ENCODE results near the gene HOXA2. TPM values are rescaled to one million over a fixed set of nuclear protein-coding genes. Genes with fewer than 3 reads are reported as not detected.
A peak's percentile ranks its signal among the peaks of the same experiment; 100 is the strongest.

The HOXA2 gene
- total and polyA plus RNA-seq, 12 donors, result 0.41 to 5.7 (median 1.2) TPM; not detected in 1

DNA sequence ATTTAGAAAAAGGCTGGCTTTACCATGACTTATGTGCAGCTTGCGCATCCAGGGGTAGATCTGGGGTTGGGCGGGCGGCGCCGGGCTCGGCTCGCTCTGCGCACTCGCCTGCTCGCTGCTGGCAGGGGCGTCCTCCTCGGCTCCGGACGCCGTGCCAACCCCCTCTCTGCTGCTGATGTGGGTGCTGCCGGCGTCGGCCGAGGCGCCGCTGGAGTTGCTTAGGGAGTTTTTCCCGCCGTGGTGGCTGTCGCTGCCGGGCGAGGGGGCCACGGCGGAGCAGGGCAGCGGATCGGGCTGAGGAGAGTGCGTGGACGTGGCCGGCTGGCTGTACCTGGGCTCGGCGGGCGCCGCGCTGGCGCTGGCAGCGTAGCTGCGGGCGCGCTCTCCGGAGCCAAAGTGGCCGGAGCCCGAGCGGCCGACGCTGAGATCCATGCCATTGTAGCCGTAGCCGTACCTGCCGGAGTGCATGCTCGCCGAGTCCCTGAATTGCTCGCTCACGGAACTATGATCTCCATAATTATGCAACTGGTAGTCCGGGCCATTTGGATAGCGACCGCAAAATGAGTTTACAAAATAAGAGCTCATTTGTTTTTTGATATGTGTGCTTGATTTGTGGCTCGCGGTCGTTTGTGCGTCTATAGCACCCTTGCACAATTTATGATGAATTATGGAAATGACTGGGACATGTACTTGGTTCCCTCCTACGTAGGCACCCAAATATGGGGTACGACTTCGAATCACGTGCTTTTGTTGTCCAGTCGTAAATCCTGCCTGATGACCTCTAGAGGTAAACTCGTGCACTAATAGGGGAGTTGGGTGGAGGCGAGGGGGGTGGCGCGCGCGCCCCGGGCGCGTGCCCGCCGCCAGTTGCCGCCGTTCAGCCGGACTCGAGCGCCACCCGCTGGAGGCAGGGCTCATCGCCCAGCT lies 40.8 kb upstream of the HOXA2 start, which contains the start of gene HOXA5:
Gene HOXA5, minus strand, starts transcription at position 659 of the 927 bp plus-strand sequence. Its CDS starts 74 bp downstream, at position 585.
- peak; percentile 90 to 96 (median 93) for DNase-seq
- Histone ChIP-seq H3K36me3 (replicated peaks in 1 of 2) (peaks cover 0 to 12% of the 10 kb centered on the region in 2 donors), H3K27ac (peak within 1 kb of the TSS; percentile 94 to 99 (median 99)), H3K27me3 (no peaks in the 10 kb centered on the region), H3K9me3 (replicated peaks in 1 of 3) (no peaks in the 10 kb centered on the region), H3K4me1 (replicated peaks in 1 of 2) (peaks cover 14 to 21% of the 10 kb centered on the region in 2 donors), H3K4me3 (peak within 1 kb of the TSS; percentile 66 to 91 (median 76))
- intact Hi-C loops (cut with DNase I), result loop anchor here (5.0 kb wide), 1 partner anchor 286 kb away; no protein-coding TSS in a partner anchor
- WGBS, 4 donors, result 10 to 42% (median 22%) methylated on average over 39 to 86 of the region's 86 CpGs
- TF ChIP-seq, protein P1, sequence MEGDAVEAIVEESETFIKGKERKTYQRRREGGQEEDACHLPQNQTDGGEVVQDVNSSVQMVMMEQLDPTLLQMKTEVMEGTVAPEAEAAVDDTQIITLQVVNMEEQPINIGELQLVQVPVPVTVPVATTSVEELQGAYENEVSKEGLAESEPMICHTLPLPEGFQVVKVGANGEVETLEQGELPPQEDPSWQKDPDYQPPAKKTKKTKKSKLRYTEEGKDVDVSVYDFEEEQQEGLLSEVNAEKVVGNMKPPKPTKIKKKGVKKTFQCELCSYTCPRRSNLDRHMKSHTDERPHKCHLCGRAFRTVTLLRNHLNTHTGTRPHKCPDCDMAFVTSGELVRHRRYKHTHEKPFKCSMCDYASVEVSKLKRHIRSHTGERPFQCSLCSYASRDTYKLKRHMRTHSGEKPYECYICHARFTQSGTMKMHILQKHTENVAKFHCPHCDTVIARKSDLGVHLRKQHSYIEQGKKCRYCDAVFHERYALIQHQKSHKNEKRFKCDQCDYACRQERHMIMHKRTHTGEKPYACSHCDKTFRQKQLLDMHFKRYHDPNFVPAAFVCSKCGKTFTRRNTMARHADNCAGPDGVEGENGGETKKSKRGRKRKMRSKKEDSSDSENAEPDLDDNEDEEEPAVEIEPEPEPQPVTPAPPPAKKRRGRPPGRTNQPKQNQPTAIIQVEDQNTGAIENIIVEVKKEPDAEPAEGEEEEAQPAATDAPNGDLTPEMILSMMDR (IDR thresholded peaks at IDR 0.05), result peak; percentile 71 to 96 (median 90)
- TF ChIP-seq POLR2A (IDR thresholded peaks at IDR 0.05), result peak; percentile 72 to 95

DNA sequence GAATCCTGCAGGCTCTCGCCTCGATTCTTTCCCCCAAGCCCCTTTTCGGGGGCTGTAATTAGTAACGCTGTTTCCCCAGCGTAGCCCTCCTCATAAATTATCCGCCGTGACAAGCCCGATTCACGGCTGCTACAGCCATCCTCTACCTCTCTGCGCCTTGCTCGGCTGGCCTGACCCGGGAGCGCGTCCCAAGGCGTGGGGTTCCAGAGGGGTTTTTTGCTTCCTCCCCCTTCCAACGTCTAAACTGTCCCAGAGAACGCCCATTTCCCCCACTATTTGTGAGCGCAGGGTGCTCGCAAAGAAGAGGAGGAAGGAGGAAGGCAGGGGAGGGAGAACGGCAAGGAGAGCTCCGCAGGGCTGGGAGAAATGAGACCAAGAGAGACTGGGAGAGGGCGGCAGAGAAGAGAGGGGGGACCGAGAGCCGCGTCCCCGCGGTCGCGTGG lies 40.1 kb upstream of the HOXA2 start:
- H3K9me3 ChIP-seq (replicated peaks in 1 of 3), result no peaks in the 10 kb centered on the region
- peaks cover 0 to 12% of the 10 kb centered on the region in 2 donors for H3K36me3 ChIP-seq (replicated peaks in 1 of 2)
- peak overlapping the region; percentile 94 to 99 (median 99) for H3K27ac ChIP-seq
- no peaks in the 10 kb centered on the region for H3K27me3 ChIP-seq
- DNase-seq, result peak in 3 of 7 donors; percentile 24 to 72 (median 48)
- H3K4me1 ChIP-seq (replicated peaks in 1 of 2), result peaks cover 10 to 17% of the 10 kb centered on the region in 2 donors
- peak overlapping the region; percentile 66 to 91 (median 76) for H3K4me3 ChIP-seq
- 12 to 23% (median 16%) methylated on average over 29 of the region's 29 CpGs for WGBS, 4 donors
- intact Hi-C loops (cut with DNase I), result loop anchor here (5.0 kb wide), 1 partner anchor 285 kb away; no protein-coding TSS in a partner anchor
- TF ChIP-seq, protein P1 (IDR thresholded peaks at IDR 0.05), result no peak
- no peak for TF ChIP-seq POLR2A (IDR thresholded peaks at IDR 0.05)

DNA sequence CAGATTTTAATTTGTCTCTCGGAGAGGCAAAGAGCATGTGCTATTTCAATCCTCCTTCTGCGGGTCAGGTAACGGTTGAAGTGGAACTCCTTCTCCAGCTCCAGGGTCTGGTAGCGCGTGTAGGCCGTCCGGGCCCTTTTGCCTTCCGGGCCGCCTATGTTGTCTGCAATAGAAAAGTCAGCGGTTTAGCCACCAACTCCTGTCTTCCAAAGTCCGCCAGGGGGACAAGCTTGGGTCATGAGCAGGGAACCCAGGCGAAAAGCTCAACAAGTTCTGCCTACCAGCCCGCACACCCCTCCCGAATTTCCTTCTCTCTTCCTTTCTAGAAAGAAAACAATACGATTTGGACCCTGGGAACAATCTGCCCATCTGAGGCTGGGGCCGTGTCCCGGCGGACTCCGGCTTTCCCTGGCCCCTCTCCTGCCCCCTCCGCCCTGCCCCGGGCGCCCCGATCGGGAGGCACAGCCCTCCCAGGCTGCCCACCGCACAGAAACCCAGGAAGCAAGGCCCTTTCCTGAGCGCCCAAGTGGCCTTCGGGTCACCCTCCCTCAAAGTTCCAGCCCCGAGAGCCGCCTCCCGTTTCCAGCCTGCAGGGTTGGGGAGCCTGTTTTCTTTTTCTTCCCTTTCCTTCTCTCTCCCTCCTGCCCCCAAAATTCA lies 39.6 kb upstream of the HOXA2 start:
- peak in 1 of 2 donors; percentile 62 for TF ChIP-seq POLR2A (IDR thresholded peaks at IDR 0.05)
- TF ChIP-seq, protein P1 (IDR thresholded peaks at IDR 0.05), result peak in 5 of 6 experiments; percentile 39 to 50 (median 45)
- no peaks in the 10 kb centered on the region for H3K27me3 ChIP-seq
- intact Hi-C loops (cut with DNase I), result loop anchor here (5.0 kb wide), 1 partner anchor 285 kb away; no protein-coding TSS in a partner anchor
- peaks cover 0 to 12% of the 10 kb centered on the region in 2 donors for H3K36me3 ChIP-seq (replicated peaks in 1 of 2)
- no peaks in the 10 kb centered on the region for H3K9me3 ChIP-seq (replicated peaks in 1 of 3)
- H3K27ac ChIP-seq, result peak overlapping the region; percentile 94 to 99 (median 99)
- peaks cover 10 to 17% of the 10 kb centered on the region in 2 donors for H3K4me1 ChIP-seq (replicated peaks in 1 of 2)
- H3K4me3 ChIP-seq, result peak overlapping the region; percentile 66 to 91 (median 76)
- 15 to 22% (median 18%) methylated on average over 25 to 30 of the region's 30 CpGs for whole genome bisulfite sequencing, 4 donors
- DNase-seq, result peak; percentile 60 to 81 (median 75)

Measured in adrenal gland (tissue), 12 donors.